Caco-2 (cell line): ENCODE data around the gene BRAF. TPM values are rescaled to one million over a fixed set of nuclear protein-coding genes. Genes with fewer than 3 reads are reported as not detected.

Experiments used
- BruUV-seq: library from RNA; stranded (reverse); fragments of 400-500 nt; replicated peaks from 2 replicates; lab custom pipeline; 2021; lab: Mats Ljungman, UMichigan
- CTCF ChIA-PET: fragments of 300-600 bp; sonication (Branson Sonifier 250); formaldehyde crosslinking; loops from one replicate; lab custom pipeline; 2022; ENCODE audit warnings: antibody characterized with exemption; lab: Charles Lee
- POLR2A ChIA-PET: fragments of 300-600 bp; sonication (Branson Sonifier 250); formaldehyde crosslinking; loops from one replicate; lab custom pipeline; 2022; ENCODE audit warnings: antibody characterized with exemption; lab: Charles Lee
- DNase-seq, 2 experiments: peaks; one replicate each; pipeline versions ENCODE4 v3.0.0 to v3.0.0-alpha.2; 2020 to 2022
- H3K27me3 ChIP-seq: replicated peaks from 2 replicates; pipeline ENCODE4 v1.6.0; 2011; ENCODE audit warnings: low read length; ENCODE audit not compliant: control insufficient read depth, insufficient read depth
- H3K36me3 ChIP-seq: 2 replicates; pipeline ENCODE4 v1.5.1; 2011; ENCODE audit warnings: low read length; ENCODE audit not compliant: control insufficient read depth, insufficient read depth
- H3K4me1 ChIP-seq: fragments of 250-450 bp; sonication (Bioruptor Pico); 2 replicates; pipeline ENCODE4 v1.5.1; 2020; ENCODE audit warnings: mild to moderate bottlenecking
- H3K4me3 ChIP-seq: 2 replicates; pipeline ENCODE4 v1.5.1; 2011; ENCODE audit warnings: low read depth, mild to moderate bottlenecking, control low read depth, low read length
- H3K9me3 ChIP-seq: fragments of 250-450 bp; sonication (Bioruptor Pico); 2 replicates; pipeline ENCODE4 v1.5.1; 2020; ENCODE audit warnings: mild to moderate bottlenecking, moderate library complexity
- H3K27ac Mint-ChIP-seq: one replicate; pipeline ENCODE4 v1.8.0; 2022; ENCODE audit warnings: mixed read lengths; ENCODE audit not compliant: unreplicated experiment
- H3K27me3 Mint-ChIP-seq: one replicate; pipeline ENCODE4 v1.8.0; 2022; ENCODE audit warnings: mixed read lengths; ENCODE audit not compliant: insufficient read depth, unreplicated experiment
- H3K36me3 Mint-ChIP-seq: one replicate; pipeline ENCODE4 v1.8.0; 2022; ENCODE audit warnings: mild to moderate bottlenecking, mixed read lengths; ENCODE audit not compliant: insufficient read depth, unreplicated experiment
- H3K4me1 Mint-ChIP-seq: one replicate; pipeline ENCODE4 v1.8.0; 2022; ENCODE audit warnings: low read depth, mixed read lengths; ENCODE audit not compliant: unreplicated experiment
- H3K4me3 Mint-ChIP-seq: one replicate; pipeline ENCODE4 v1.8.0; 2022; ENCODE audit warnings: mild to moderate bottlenecking, moderate library complexity, mixed read lengths; ENCODE audit not compliant: unreplicated experiment
- H3K9me3 Mint-ChIP-seq: one replicate; pipeline ENCODE4 v1.8.0; 2022; ENCODE audit warnings: mixed read lengths; ENCODE audit not compliant: unreplicated experiment
- intact Hi-C: fragments of 100-400 bp; cut with micrococcal nuclease; formaldehyde crosslinking; loops from one replicate; pipeline ENCODE4 v1.10.0; 2022; ENCODE audit not compliant: unreplicated experiment
- total RNA-seq: library from RNA; stranded (reverse); gene quantifications from 2 replicates; pipeline ENCODE4 v1.2.3, GENCODE V29; 2022
- TF ChIP-seq, protein P1 (sequence below), 2 experiments: fragments of 200-600 bp in 1 of 2; IDR thresholded peaks; 1 replicate in 1 of 2; 2 replicates in 1 of 2; pipeline versions ENCODE4 v1.5.1 to v1.8.0; 2011 to 2022; ENCODE audit warnings: antibody characterized with exemption in 1 of 2, control low read depth in 1 of 2, inconsistent platforms in 1 of 2, low read depth in 1 of 2, low read length in 1 of 2, mild to moderate bottlenecking in 1 of 2, moderate library complexity in 1 of 2; ENCODE audit not compliant: insufficient read depth in 1 of 2, severe bottlenecking in 1 of 2, unreplicated experiment in 1 of 2

Gene BRAF
- total RNA-seq, 1 experiment from 2014 or later = 38.5 TPM

DNA sequence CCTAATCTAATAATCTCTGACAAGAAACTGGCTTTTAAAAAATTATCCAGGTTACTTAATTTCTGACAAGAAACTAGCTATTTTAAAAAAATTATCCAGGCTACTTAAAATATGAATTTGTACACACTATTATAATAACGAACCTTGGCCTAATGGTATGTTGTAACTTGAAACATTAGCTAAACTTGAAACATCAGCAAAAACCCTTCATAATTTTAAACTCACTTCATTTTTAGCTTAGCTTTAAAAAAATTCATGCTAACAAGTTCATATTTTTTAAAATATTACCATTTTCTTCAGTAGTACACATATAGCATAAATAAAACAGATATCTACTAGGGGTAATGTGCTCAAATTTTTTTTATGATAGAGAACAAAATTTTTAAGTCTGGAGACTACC is 35.6 kb downstream of the BRAF start:
- DNase-seq = no peak
- ChIA-PET POLR2A (no interaction called here), CTCF (no interaction called here)
- intact Hi-C loops = no loop called here
- Histone ChIP-seq H3K4me1 (no peaks in the 10 kb centered on the region), H3K27me3 (no peaks in the 10 kb centered on the region), H3K4me3 (no peak overlapping the region), H3K36me3 (no peaks in the 10 kb centered on the region), H3K9me3 (no peaks in the 10 kb centered on the region)
- Mint-ChIP-seq H3K4me1 (peaks cover 10% of the 10 kb centered on the region), H3K27ac (no peak overlapping the region), H3K27me3 (no peaks in the 10 kb centered on the region), H3K4me3 (no peak overlapping the region), H3K9me3 (no peaks in the 10 kb centered on the region), H3K36me3 (peaks cover 14% of the 10 kb centered on the region)
- no TSS peak for BruUV-seq
- TF ChIP-seq, protein P1, sequence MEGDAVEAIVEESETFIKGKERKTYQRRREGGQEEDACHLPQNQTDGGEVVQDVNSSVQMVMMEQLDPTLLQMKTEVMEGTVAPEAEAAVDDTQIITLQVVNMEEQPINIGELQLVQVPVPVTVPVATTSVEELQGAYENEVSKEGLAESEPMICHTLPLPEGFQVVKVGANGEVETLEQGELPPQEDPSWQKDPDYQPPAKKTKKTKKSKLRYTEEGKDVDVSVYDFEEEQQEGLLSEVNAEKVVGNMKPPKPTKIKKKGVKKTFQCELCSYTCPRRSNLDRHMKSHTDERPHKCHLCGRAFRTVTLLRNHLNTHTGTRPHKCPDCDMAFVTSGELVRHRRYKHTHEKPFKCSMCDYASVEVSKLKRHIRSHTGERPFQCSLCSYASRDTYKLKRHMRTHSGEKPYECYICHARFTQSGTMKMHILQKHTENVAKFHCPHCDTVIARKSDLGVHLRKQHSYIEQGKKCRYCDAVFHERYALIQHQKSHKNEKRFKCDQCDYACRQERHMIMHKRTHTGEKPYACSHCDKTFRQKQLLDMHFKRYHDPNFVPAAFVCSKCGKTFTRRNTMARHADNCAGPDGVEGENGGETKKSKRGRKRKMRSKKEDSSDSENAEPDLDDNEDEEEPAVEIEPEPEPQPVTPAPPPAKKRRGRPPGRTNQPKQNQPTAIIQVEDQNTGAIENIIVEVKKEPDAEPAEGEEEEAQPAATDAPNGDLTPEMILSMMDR (IDR thresholded peaks at IDR 0.05; ENCODE audit: insufficient read depth in 1 of 2, low read depth in 1 of 2, low read length in 1 of 2, severe bottlenecking in 1 of 2, unreplicated experiment in 1 of 2) = no peak

DNA sequence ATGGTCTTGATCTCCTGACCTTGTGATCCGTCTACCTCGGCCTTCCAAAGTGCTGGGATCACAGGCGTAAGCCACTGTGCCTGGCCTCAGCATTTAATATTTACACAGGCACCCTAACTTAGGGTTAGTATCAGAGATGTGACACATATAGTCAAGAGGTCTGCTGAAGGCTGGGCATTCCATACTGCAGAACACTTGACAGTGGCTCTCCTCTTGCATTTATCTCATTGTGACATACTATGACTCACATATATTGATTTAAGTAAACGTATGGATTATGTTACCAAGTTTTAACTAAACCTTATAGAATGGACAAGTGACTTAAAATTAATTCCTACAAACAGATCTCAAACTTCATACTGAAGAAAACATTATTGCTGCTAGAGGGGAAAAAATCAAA is 36.6 kb downstream of the BRAF start:
- ChIA-PET CTCF (no interaction called here), POLR2A (no interaction called here)
- TF ChIP-seq, protein P1 (IDR thresholded peaks at IDR 0.05; ENCODE audit: insufficient read depth in 1 of 2, low read depth in 1 of 2, low read length in 1 of 2, severe bottlenecking in 1 of 2, unreplicated experiment in 1 of 2) = no peak
- Histone ChIP-seq H3K36me3 (no peaks in the 10 kb centered on the region), H3K9me3 (no peaks in the 10 kb centered on the region), H3K27me3 (no peaks in the 10 kb centered on the region), H3K4me1 (peaks cover 6% of the 10 kb centered on the region; the same call in 1 of the 2 replicates), H3K4me3 (no peak overlapping the region)
- no peaks in the 10 kb centered on the region for H3K9me3 Mint-ChIP-seq
- peaks cover 8% of the 10 kb centered on the region for H3K36me3 Mint-ChIP-seq
- no peak for DNase-seq
- no peaks in the 10 kb centered on the region for H3K27me3 Mint-ChIP-seq
- H3K4me1 Mint-ChIP-seq = peaks cover 7% of the 10 kb centered on the region
- intact Hi-C loops = no loop called here
- H3K4me3 Mint-ChIP-seq = no peak overlapping the region
- no TSS peak for BruUV-seq
- H3K27ac Mint-ChIP-seq = peak overlapping the region; percentile 32

DNA sequence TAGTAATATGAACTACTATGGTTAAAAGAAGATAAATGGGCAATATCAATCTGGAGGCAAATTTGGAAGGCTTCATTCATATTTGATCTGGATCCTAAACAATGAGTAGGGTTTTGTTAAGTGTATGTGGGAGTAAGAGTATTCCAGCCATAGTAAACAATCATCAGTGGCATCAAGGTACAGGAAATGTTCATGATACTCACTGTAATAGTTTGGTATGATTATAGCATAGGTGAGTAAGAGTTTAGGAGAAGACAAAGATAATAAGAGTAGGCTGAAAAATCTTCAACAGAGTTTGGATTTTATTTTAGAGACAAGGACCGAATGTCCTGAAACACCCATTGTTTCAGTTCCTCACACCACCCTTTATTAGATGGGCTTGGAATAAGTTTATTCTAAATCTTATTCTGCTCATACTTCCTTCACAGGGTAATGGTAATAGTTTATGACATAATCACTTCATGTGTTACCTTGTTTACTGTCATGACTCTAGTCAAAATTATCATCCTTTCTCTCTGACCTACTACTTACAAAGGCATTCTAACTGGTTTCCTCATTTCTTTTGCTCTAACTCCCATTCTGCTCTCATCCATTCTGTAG is 38.9 kb downstream of the BRAF start:
- H3K4me3 Mint-ChIP-seq = no peak overlapping the region
- DNase-seq = no peak
- H3K27me3 Mint-ChIP-seq = no peaks in the 10 kb centered on the region
- Histone ChIP-seq H3K36me3 (no peaks in the 10 kb centered on the region), H3K4me1 (peaks cover 7% of the 10 kb centered on the region; the same call in 1 of the 2 replicates), H3K27me3 (no peaks in the 10 kb centered on the region), H3K9me3 (no peaks in the 10 kb centered on the region), H3K4me3 (no peak overlapping the region)
- H3K36me3 Mint-ChIP-seq = peaks cover 8% of the 10 kb centered on the region
- no peak overlapping the region for H3K27ac Mint-ChIP-seq
- H3K4me1 Mint-ChIP-seq = peaks cover 8% of the 10 kb centered on the region
- H3K9me3 Mint-ChIP-seq = no peaks in the 10 kb centered on the region
- CTCF ChIA-PET = no interaction called here
- TF ChIP-seq, protein P1 (IDR thresholded peaks at IDR 0.05; ENCODE audit: insufficient read depth in 1 of 2, low read depth in 1 of 2, low read length in 1 of 2, severe bottlenecking in 1 of 2, unreplicated experiment in 1 of 2) = no peak
- intact Hi-C loops = no loop called here
- no TSS peak for BruUV-seq
- POLR2A ChIA-PET = no interaction called here
